OCI-LY7 (cell line): ENCODE results near the gene NWD2. TPM values are rescaled to one million over a fixed set of nuclear protein-coding genes. Genes with fewer than 3 reads are reported as not detected.

Experiments used
- BruUV-seq: library from RNA; stranded (reverse); fragments of 400-500 nt; replicated peaks from 2 replicates; lab custom pipeline; 2021; lab: Mats Ljungman, UMichigan
- CTCF ChIA-PET: fragments of 300-600 bp; sonication (Branson Sonifier 250); formaldehyde crosslinking; loops from one replicate; lab custom pipeline; 2022; ENCODE audit warnings: antibody characterized with exemption; ENCODE audit not compliant: unreplicated experiment; lab: Charles Lee
- POLR2A ChIA-PET: fragments of 300-600 bp; sonication (Branson Sonifier 250); formaldehyde crosslinking; loops from one replicate; lab custom pipeline; 2022; ENCODE audit warnings: antibody characterized with exemption; lab: Charles Lee
- DNase-seq: peaks from one replicate; pipeline ENCODE4 v3.0.0-alpha.2; 2015; ENCODE audit warnings: low spot score
- H2AFZ ChIP-seq: fragments of 200-600 bp; sonication (generic), shearing (Covaris generic); 2 replicates; pipeline ENCODE4 v1.6.1; 2014; ENCODE audit warnings: mild to moderate bottlenecking, antibody characterized with exemption, low read length, moderate library complexity
- H3K27ac ChIP-seq: fragments of 200-600 bp; sonication (generic); 2 replicates; pipeline ENCODE4 v1.5.1; 2014; ENCODE audit warnings: mixed run types, low read depth, mild to moderate bottlenecking, moderate library complexity, low read length, inconsistent platforms; ENCODE audit not compliant: poor library complexity, severe bottlenecking
- H3K36me3 ChIP-seq: fragments of 200-600 bp; sonication (generic); 2 replicates; pipeline ENCODE4 v1.6.1; 2014; ENCODE audit warnings: mild to moderate bottlenecking, antibody characterized with exemption, low read length, moderate library complexity, mixed read lengths; ENCODE audit not compliant: insufficient read depth
- H3K4me1 ChIP-seq: fragments of 200-600 bp; sonication (generic); 2 replicates; pipeline ENCODE4 v1.5.1; 2014; ENCODE audit warnings: mild to moderate bottlenecking, low read length; ENCODE audit not compliant: insufficient read depth, poor library complexity, severe bottlenecking
- H3K4me2 ChIP-seq: fragments of 200-600 bp; sonication (generic); 2 replicates; pipeline ENCODE4 v1.6.1; 2014; ENCODE audit warnings: mild to moderate bottlenecking, low read length
- H3K4me3 ChIP-seq: fragments of 200-600 bp; sonication (generic); 2 replicates; pipeline ENCODE4 v1.5.1; 2014; ENCODE audit warnings: mild to moderate bottlenecking, low read depth, low read length; ENCODE audit not compliant: poor library complexity, severe bottlenecking
- H3K79me2 ChIP-seq: fragments of 200-600 bp; sonication (generic); 2 replicates; pipeline ENCODE4 v1.6.1; 2016; ENCODE audit warnings: low read depth, mild to moderate bottlenecking, low read length, moderate library complexity, mixed read lengths; ENCODE audit not compliant: insufficient read depth
- H3K9me2 ChIP-seq: fragments of 200-600 bp; sonication (generic); 2 replicates; pipeline ENCODE4 v1.6.1; 2016; ENCODE audit warnings: mild to moderate bottlenecking, low read length, mixed read lengths; ENCODE audit not compliant: insufficient read depth
- H3K9me3 ChIP-seq: fragments of 200-600 bp; sonication (generic); 2 replicates; pipeline ENCODE4 v1.6.1; 2014; ENCODE audit warnings: mild to moderate bottlenecking, mixed run types, low read length, mixed read lengths
- H4K20me1 ChIP-seq: fragments of 200-600 bp; sonication (generic); 2 replicates; pipeline ENCODE4 v1.6.1; 2014; ENCODE audit warnings: mild to moderate bottlenecking, antibody characterized with exemption, low read length, moderate library complexity, mixed read lengths; ENCODE audit not compliant: insufficient read depth
- CTCF ChIP-seq: fragments of 200-600 bp; sonication (generic); conservative IDR thresholded peaks from 2 replicates; pipeline ENCODE4 v1.5.1; 2014; ENCODE audit warnings: mild to moderate bottlenecking, antibody characterized with exemption, low read length, moderate library complexity, mixed read lengths
- EZH2phosphoT487 ChIP-seq: fragments of 200-600 bp; sonication (generic); IDR thresholded peaks from 2 replicates; pipeline ENCODE4 v1.6.1; 2018; ENCODE audit warnings: low read depth, borderline replicate concordance, mild to moderate bottlenecking, mixed run types, antibody characterized with exemption, low read length, moderate library complexity, mixed read lengths
- intact Hi-C: fragments of 100-400 bp; cut with micrococcal nuclease; formaldehyde crosslinking; loops from one replicate; pipeline ENCODE4 v1.10.0; 2022; ENCODE audit not compliant: unreplicated experiment
- total RNA-seq, 2 experiments: library from RNA; depleted of rRNA in 1 of 2; stranded (reverse); fragments of >200 nt in 1 of 2; shearing (Covaris generic) in 1 of 2; gene quantifications; 2 replicates each; pipeline ENCODE4 v1.2.3, GENCODE V29; 2014 to 2022

The NWD2 gene
- total RNA-seq, 2 experiments from 2014 or later = not detected

DNA sequence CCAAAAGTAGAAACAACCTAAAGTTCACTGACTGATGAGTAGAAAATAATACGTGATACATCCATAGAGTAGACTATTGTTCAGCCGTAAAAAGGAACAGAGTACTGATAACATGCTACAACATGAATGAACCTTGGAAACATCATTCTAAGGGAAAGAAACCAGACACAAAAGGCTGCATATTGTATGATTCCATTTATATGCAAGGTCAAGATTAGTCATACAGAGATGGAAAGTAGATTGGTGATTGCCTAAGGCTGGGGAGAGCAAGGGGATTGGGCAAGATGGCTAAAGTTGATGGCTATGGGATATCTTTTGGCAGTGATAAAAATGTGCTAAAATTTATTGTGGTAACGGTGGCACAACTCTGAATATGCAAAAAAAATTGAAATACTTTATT, 232.6 kb downstream of the NWD2 start:
- no peaks in the 10 kb centered on the region for H3K36me3 ChIP-seq
- no peaks in the 10 kb centered on the region for H3K4me1 ChIP-seq
- no peak overlapping the region for H3K4me3 ChIP-seq
- no peak overlapping the region for H2AFZ ChIP-seq
- intact Hi-C loops = no loop called here
- H3K9me3 ChIP-seq = no peaks in the 10 kb centered on the region
- no peaks in the 10 kb centered on the region for H3K9me2 ChIP-seq
- H3K4me2 ChIP-seq = no peak overlapping the region
- H3K27ac ChIP-seq = no peak overlapping the region
- DNase-seq = no peak
- ChIA-PET POLR2A (no interaction called here), CTCF (no interaction called here)
- no peaks in the 10 kb centered on the region for H4K20me1 ChIP-seq
- H3K79me2 ChIP-seq = no peaks in the 10 kb centered on the region
- TF ChIP-seq CTCF (no peak), EZH2phosphoT487 (no peak)
- BruUV-seq = no TSS peak

- BruUV-seq = no TSS peak
- no peak overlapping the region for H3K27ac ChIP-seq
- H4K20me1 ChIP-seq = no peaks in the 10 kb centered on the region
- DNase-seq = no peak
- no peaks in the 10 kb centered on the region for H3K4me1 ChIP-seq
- H3K4me3 ChIP-seq = no peak overlapping the region
- H2AFZ ChIP-seq = no peak overlapping the region
- no peak overlapping the region for H3K4me2 ChIP-seq
- no peaks in the 10 kb centered on the region for H3K9me3 ChIP-seq
- intact Hi-C loops = no loop called here
- no peaks in the 10 kb centered on the region for H3K36me3 ChIP-seq
- CTCF ChIA-PET = no interaction called here
- H3K9me2 ChIP-seq = no peaks in the 10 kb centered on the region
- TF ChIP-seq CTCF = no peak
- no peak for TF ChIP-seq EZH2phosphoT487
- POLR2A ChIA-PET = no interaction called here
- H3K79me2 ChIP-seq = no peaks in the 10 kb centered on the region
These were observed 233.6 kb downstream of the NWD2 start for GRCh38 chr4:37478151-37478550.

DNA sequence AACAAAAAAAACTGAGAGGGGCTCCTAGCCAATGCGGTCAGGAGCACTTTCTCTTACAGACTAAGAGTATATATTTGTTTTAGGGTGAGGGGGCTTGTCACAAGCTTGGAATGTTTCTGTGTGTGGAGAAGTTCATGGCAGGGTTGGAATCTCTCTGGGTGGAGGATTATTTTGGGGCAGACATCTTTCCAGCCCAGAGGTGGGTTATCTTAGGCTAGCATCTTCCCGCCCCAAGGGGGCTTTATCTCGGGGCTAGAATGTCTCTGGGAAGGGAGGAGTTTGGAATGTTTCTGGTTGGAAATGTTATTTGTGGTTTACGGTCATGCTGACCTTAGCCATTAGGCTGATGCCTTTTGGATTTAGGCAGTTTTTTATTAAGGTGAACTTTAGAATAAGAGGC, 236.0 kb downstream of the NWD2 start:
- H4K20me1 ChIP-seq = no peaks in the 10 kb centered on the region
- intact Hi-C loops = no loop called here
- no peak overlapping the region for H2AFZ ChIP-seq
- H3K36me3 ChIP-seq = no peaks in the 10 kb centered on the region
- no peaks in the 10 kb centered on the region for H3K79me2 ChIP-seq
- BruUV-seq = no TSS peak
- CTCF ChIA-PET = no interaction called here
- H3K4me3 ChIP-seq = no peak overlapping the region
- H3K9me3 ChIP-seq = no peaks in the 10 kb centered on the region
- no peak overlapping the region for H3K4me2 ChIP-seq
- no peak overlapping the region for H3K27ac ChIP-seq
- H3K9me2 ChIP-seq = no peaks in the 10 kb centered on the region
- no peaks in the 10 kb centered on the region for H3K4me1 ChIP-seq
- TF ChIP-seq EZH2phosphoT487 (no peak), CTCF (no peak)
- no peak for DNase-seq
- POLR2A ChIA-PET = no interaction called here
